ENCODE results near the gene MRPS2. TPM values are rescaled to one million over a fixed set of nuclear protein-coding genes. Genes with fewer than 3 reads are reported as not detected.
"Not testable (repeated sequence)": the region's sequence is repeated elsewhere in the genome, so short reads cannot be mapped to it uniquely, and the experiment has no call there.

The MRPS2 gene
- total RNA-seq, 1 experiment from 2014 or later = 62.4 TPM

DNA sequence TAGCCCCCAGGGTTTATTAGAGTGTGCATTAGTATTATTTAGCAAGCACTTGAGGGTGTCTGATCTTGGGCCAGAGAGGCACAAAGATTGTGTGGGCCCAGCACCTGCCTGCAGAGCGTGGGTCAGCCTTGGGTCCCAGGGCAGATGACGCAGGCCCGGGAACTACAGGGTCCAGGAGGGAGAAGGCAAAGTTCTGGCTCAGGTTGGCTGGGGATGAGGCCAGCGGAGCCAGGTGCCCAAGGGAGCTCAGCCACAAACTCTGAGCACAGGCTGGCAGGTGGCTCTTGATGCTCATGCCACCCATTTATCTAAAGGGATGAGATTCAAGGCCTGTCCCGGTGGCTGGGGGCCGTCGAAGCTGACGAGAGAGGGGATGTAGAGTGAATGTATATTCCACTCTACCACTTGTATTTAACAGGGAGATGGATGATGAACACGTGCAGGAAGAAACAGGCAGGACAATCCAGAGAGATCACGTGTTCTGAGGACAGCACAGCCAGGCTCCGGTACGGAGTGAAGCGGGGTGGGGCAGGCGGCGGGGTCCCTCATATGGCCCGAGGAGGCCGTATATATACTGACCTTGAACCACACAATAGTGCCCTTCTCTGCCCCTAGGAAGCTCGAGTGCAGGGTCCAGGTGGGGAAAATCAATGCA lies 44.6 kb downstream of the MRPS2 start:
- no TSS peak for BruUV-seq (replicated peaks)
- POLR2A ChIA-PET (ENCODE audit: unreplicated experiment) = no interaction called here

DNA sequence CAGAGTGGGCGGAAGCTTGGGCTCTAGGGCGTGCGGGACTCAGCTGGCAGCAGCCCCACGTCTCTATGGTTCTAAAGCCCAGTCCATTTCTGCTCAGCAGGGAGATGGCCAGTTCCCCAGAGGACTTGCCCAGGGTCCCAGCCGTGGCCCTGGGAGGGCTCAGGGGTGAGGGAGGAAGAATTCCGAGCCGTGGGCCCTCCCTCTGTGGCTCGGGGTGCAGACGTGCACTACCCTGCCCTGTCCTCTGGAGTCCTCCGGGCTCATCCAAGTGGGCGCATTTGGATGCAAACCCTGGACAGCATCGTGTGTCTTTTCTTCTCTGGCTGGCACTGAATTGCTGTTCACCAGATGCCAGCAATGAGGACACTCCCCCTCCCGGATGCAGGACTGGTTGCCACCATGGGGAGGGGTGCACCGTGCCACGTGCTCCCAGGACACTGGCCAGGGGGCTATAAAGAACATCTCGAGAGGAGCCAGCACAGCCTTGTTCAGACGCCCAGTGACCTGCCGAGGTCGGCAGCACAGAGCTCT lies 45.2 kb downstream of the MRPS2 start, which contains the start of gene OBP2A:
Gene OBP2A, plus strand, starts transcription at position 481 of the 531 bp plus-strand sequence. CDS start 55 bp downstream, outside the sequence.
- H3K4me2 ChIP-seq (ENCODE audit: low read length); H3K79me2 ChIP-seq (ENCODE audit: low read length); H4K20me1 ChIP-seq (ENCODE audit: low read length); H3K27me3 ChIP-seq (ENCODE audit: low read length); DNase-seq; H3F3A ChIP-seq (ENCODE audit: low read length, unreplicated experiment); CTCF ChIA-PET; POLR2A ChIA-PET (ENCODE audit: unreplicated experiment); H3K9ac ChIP-seq (ENCODE audit: low read length); H3K27ac ChIP-seq (ENCODE audit: low read length); intact Hi-C loops (cut with micrococcal nuclease); H3K4me1 ChIP-seq (ENCODE audit: insufficient read depth, low read length); ATAC-seq; H3K9me2 ChIP-seq (replicated peaks; ENCODE audit: low read length); BruUV-seq (replicated peaks); H3K9me3 ChIP-seq (ENCODE audit: low read length); H3K36me3 ChIP-seq (ENCODE audit: low read depth, low read length); H3K4me3 ChIP-seq (ENCODE audit: low read length); H2AFZ ChIP-seq (ENCODE audit: low read length): not testable (repeated sequence)

More for the DNA sequence above, 44.6 kb downstream of the MRPS2 start:
- Histone ChIP-seq H3K4me3 (ENCODE audit: low read length) (no peak overlapping the region), H3K9me3 (ENCODE audit: low read length) (no peaks in the 10 kb centered on the region), H3K27me3 (ENCODE audit: low read length) (no peaks in the 10 kb centered on the region), H3K79me2 (ENCODE audit: low read length) (no peaks in the 10 kb centered on the region), H3K36me3 (ENCODE audit: low read depth, low read length) (no peaks in the 10 kb centered on the region), H2AFZ (ENCODE audit: low read length) (no peak overlapping the region), H3K9ac (ENCODE audit: low read length) (no peak overlapping the region), H3K9me2 (replicated peaks; ENCODE audit: low read length) (no peaks in the 10 kb centered on the region), H3K27ac (ENCODE audit: low read length) (no peak overlapping the region), H3K4me1 (ENCODE audit: insufficient read depth, low read length) (peaks cover 6% of the 10 kb centered on the region; the same call in 1 of the 2 replicates), H3K4me2 (ENCODE audit: low read length) (no peak overlapping the region), H3F3A (ENCODE audit: low read length, unreplicated experiment) (no peaks in the 10 kb centered on the region), H4K20me1 (ENCODE audit: low read length) (no peaks in the 10 kb centered on the region)
- intact Hi-C loops (cut with micrococcal nuclease) = no loop called here
- DNase-seq = no peak
- ATAC-seq = no peak
- TF ChIP-seq EZH2phosphoT487 (IDR thresholded peaks at IDR 0.05; ENCODE audit: borderline replicate concordance, low read length) = no peak
- CTCF ChIA-PET = no interaction called here

DNA sequence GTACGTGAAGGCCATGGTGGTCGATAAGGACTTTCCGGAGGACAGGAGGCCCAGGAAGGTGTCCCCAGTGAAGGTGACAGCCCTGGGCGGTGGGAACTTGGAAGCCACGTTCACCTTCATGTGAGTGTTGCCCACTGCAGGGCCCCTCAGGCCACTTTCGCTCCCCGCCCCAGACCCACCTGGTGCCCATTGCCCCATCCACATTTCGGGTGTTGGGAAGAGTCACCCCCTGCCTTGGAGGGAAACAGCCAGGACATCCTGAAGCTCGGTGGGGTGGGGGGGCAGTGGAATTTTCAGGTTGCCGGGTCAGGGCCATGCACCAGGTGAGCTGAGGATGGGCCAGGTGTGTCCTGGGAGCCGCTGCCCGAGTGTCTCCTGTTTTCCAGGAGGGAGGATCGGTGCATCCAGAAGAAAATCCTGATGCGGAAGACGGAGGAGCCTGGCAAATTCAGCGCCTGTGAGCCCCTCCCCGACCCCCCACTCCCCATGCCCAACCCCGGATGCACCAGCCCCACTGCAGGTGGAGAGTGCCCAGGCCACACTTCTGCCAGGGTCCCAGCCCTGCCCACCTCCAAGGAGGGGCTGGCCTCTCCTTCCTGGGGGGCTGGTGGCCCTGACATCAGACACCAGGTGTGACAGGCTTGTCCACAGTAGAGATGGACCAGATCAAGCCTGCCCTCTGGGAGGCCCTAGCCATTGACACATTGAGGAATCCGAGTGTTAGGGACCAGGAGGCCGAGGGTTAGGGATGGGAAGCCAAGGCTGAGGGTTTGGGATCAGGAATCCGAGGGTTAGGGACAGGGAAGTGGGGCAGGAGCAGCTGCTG lies 46.5 kb downstream of the MRPS2 start:
- H3K27me3 ChIP-seq (ENCODE audit: low read length); H2AFZ ChIP-seq (ENCODE audit: low read length); H4K20me1 ChIP-seq (ENCODE audit: low read length); H3K9me2 ChIP-seq (replicated peaks; ENCODE audit: low read length); POLR2A ChIA-PET (ENCODE audit: unreplicated experiment); H3F3A ChIP-seq (ENCODE audit: low read length, unreplicated experiment); intact Hi-C loops (cut with micrococcal nuclease); H3K27ac ChIP-seq (ENCODE audit: low read length); ATAC-seq; H3K79me2 ChIP-seq (ENCODE audit: low read length); H3K36me3 ChIP-seq (ENCODE audit: low read depth, low read length); H3K9ac ChIP-seq (ENCODE audit: low read length); H3K4me3 ChIP-seq (ENCODE audit: low read length); H3K9me3 ChIP-seq (ENCODE audit: low read length); DNase-seq; H3K4me1 ChIP-seq (ENCODE audit: insufficient read depth, low read length); H3K4me2 ChIP-seq (ENCODE audit: low read length); BruUV-seq (replicated peaks): not testable (repeated sequence)
- CTCF ChIA-PET = interaction anchor here (0.6 kb wide), 1 partner anchor 177 kb away, joined by 3 read pairs; no protein-coding TSS in a partner anchor
